ENCODE measurements around the gene UVRAG.

UVRAG gene

DNA sequence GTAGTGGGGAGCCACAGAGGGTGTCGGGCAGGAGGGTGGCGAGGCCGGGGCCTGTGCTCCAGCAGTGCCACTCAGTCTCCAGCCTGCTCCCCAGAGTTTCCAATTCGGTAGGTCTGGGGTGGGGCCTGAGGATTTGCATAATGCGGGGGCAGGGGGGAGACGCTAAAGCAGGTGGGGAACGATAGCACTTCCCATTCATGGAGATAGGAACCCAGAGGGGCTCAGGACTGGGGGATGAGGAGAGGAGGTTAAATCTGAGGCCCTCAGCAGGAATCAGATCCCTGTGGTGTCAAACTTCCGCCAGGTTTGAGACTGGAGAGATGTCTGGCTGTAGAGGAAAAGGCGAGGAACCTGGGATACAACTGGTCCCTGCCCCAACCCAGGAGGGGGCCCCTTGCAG, 361.5 kb downstream of the UVRAG start:
- DNase-seq = no peak

DNA sequence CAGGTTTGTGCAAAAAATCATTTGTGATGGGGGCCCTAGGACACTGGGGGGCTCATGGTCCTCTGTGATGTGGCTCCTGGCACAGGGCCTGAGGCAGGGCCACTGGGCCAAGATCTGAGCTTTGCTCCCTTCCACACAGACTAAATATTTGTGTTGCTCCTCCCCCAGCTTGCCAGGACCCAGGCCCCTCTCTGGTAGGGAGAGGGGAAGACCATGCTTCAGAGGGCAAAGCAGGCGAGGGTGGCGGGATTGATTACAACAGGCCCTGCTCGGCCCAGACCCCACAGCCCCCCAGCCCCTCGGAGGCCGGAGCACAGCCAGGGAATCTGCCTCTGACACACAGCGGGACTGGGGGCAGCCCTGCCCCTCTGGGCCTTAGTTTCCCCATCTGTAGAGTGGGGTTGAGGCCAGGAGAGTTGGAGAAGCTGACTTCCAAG, 362.3 kb downstream of the UVRAG start:
- no peak for DNase-seq

DNA sequence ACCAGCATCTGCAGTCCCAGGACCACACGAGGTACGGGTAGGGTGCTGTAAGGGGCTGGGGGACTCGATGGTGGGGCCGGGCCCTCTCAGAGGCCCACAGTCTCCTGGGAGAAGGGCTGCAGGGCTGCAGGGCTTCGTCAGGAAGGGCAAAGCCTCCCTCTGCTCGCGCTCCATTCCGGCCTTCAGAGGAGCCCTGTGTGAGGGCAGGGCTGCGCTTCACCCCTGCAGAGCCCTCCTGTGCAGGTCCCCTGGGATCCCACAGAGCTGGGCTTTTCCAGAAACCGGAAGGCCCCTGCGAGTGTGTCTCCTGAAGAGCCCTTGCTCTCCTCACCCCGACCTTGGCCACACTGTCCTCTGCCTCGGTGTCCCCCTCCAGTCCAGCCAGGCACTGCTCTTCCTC, 364.1 kb downstream of the UVRAG start:
- no peak for DNase-seq

DNA sequence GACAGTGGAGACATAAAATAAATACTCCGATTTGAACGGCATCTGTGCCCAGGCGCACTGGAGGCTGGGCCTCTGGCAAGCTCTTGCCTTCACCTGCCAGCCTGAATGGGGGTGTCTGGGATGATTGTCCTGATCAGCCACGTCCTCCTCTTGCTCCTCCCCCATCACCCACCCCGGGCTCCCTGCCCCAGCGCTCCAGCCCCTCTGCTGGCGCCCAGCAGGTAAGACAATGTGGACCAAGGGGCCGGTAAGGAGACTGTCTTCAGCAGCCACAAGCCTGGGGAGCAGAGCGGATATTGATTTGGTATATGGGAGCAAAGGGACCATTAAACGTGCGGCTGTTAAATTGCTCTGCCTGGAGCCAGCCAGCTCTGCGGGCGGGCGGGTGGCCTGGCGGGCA, 366.4 kb downstream of the UVRAG start:
- DNase-seq = no peak

DNA sequence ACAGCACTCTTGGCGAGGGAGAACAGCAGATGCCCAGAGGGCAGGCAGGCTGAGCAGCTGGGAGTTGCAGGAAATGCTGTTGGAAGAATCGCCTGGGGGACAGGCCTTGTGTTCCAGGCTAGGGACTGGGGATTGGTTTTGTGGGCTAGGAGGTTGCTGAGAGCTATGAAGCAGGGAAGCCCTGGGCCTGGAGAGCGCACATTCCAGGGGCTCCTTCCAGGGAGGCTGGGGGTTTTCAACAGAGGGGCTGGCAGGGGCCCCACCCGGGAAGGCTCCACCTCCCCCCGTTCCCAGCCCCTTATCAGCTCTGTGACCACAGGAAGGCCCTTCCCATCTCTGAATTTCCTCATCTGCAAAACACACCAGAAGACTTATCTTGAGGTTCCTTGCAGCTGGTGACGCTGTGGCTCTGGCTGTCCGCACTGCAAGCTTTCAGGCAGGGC, 369.6 kb downstream of the UVRAG start:
- DNase-seq = no peak

DNA sequence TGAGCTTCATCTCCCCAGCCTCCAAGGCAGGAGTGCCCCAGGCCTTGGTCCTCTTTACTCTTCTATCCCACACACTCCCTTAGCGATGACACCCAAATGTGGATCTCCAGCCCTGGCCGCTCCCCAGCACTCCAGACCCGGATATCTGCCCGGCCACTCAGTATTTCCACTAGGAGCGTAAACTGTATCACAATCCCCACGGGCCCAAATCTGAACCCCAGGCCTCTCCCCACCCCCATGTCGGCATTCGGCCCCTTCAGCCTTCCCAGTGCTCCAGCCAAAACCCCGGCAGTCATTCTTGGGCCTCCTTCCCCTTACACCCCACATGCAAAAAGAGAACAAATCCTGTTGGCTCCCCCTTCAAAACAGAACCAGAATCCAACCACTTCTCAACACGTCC, 370.5 kb downstream of the UVRAG start:
- DNase-seq = no peak

DNA sequence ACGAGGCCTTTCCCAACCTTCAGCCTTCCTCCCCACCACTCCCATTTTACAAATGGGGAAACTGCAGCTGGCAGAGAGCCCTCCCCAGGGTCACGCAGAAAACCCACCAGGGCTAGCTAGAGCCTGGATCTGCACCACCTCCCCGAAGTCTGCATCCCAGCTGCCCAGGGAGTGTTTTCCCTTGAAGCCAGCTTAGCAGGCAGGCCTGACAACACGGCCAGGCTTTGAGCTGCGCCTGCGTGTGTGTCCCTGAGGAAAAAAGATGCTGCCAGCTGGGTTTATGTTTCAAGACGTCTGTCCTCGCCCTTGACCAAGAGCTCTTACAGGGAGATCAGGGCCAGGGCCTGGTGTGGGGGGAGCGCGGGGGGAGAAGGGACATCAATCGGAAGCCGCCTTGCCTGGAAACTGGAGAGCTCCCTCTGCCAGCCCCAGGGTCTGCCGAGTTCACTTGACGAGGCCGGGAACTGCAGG, 371.0 kb downstream of the UVRAG start:
- DNase-seq = no peak

DNA sequence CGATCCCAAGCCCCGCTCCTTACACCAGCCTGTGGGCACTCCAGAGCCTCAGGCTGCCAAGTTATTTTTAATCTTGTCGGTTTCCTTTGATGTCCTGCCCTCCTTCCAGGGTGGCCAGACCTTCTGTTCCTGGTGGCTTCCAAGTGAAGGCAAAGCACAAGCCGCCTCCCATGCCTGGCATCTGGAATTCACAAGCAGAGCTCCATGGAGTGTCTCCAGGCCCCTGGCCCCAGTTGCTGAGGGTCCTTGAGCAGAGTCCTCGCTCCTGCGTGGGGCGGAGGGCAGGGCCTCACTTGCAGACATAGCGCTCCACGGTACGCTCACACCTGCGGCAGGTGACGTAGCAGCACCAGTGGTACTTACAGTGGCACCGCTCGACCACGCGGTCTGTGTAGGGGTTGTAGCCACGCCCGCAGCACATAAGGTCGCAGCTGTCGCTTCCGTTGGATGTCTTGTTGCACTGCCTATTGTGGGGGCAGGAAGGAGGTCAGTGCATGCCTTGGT, 371.8 kb downstream of the UVRAG start:
- DNase-seq = no peak

DNA sequence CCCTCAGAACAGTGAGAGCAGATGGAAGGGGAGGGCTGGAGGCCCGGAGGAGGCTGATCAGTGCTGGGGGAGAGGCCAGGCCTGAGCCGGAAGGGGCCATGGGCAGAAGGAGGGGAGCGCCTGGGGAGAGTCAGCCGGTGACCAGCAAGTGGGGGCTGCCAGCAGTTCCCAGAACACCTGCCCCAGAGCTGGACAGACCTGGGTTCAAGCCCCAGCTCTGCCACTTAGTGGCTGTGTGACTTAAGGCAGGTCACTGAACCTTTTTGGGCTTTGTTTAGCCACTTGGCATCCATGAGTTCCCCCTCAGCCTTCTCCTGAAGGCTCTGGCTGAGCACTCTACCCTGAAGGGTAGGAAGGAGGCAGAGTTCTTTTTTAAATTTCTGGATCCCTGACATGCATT, 373.9 kb downstream of the UVRAG start:
- no peak for DNase-seq

DNA sequence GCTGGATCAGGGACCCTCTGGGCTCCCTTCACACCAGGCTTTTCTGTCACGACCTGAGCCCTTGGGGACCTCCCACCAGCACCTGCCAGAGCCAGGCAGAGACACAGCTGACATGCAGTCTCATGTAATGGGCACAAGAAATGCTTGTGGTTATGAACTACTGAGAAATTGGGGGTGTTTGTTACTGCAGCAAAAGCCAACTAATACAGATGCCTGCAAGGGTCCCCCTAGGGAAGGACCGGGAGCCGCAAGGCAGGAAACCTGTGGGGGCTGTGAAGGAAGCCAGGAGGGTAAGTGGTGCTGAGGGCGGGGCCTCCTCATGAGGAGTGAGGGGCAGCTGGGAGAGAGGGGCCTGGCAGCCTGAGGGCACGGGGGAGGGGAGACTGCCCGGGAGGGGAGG, 374.7 kb downstream of the UVRAG start:
- no peak for DNase-seq

DNA sequence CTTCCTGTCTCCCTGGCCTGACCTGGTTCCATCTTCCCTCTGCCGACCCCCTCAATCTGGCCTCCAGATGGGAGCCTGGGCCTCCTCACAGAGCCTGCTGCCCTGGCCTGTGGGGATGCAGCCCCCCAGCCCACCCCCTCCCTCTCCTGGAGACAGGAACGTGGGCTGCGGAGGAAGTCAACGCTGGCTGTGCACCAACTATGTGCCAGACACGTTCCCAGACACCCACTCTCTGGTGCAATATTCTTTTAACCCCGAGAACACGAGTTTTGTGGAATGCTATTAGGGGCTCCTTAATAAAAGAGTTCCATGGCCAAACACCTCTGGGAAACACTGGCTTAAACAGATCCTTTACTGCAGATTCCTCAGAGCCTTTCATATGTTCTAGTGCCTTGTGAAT, 375.4 kb downstream of the UVRAG start:
- DNase-seq = no peak
